UCSD-AML1 (cell line): ENCODE data around the gene RNF133.

ENCODE experiments used
- DNase-seq: peaks from one replicate; lab custom pipeline; 2025; ENCODE audit not compliant: unreplicated experiment; lab: John Stamatoyannopoulos, UW

Gene RNF133

GRCh38 chr7:122699017-122699416 is at the start of gene RNF133:
TSS of gene RNF133 (minus strand) at chr7:122699117. CDS start at chr7:122698918, 199 bp downstream.
- no peak for DNase-seq

GRCh38 chr7:122748195-122748594 is 49.3 kb upstream of the RNF133 start:
- no peak for DNase-seq

GRCh38 chr7:122746948-122747347 is 48.0 kb upstream of the RNF133 start:
- DNase-seq, result no peak

- DNase-seq, result no peak
These were observed 44.3 kb upstream of the RNF133 start for GRCh38 chr7:122743211-122743610.

- DNase-seq, result no peak
These were observed 40.0 kb upstream of the RNF133 start for GRCh38 chr7:122738947-122739346.

GRCh38 chr7:122736183-122736582 is 37.3 kb upstream of the RNF133 start:
- no peak for DNase-seq

GRCh38 chr7:122727759-122728158 is 28.8 kb upstream of the RNF133 start:
- DNase-seq, result no peak

GRCh38 chr7:122727354-122727753 is 28.4 kb upstream of the RNF133 start:
- no peak for DNase-seq

GRCh38 chr7:122726881-122727280 is 28.0 kb upstream of the RNF133 start:
- no peak for DNase-seq

GRCh38 chr7:122724366-122724765 is 25.4 kb upstream of the RNF133 start:
- DNase-seq, result no peak

GRCh38 chr7:122719010-122719578 is 20.2 kb upstream of the RNF133 start:
- DNase-seq, result no peak

- DNase-seq, result no peak
These were observed 18.6 kb upstream of the RNF133 start for GRCh38 chr7:122717356-122718089.

GRCh38 chr7:122715183-122715582 is 16.3 kb upstream of the RNF133 start:
- DNase-seq, result no peak

- no peak for DNase-seq
These were observed 12.0 kb upstream of the RNF133 start for GRCh38 chr7:122710916-122711315.

GRCh38 chr7:122709930-122710646 is 11.2 kb upstream of the RNF133 start:
- no peak for DNase-seq

GRCh38 chr7:122706836-122707235 is 7.9 kb upstream of the RNF133 start:
- no peak for DNase-seq

- DNase-seq, result no peak
These were observed 4.1 kb upstream of the RNF133 start, which contains the start of gene RNF148 for GRCh38 chr7:122702872-122703510. TSS of gene RNF148 (minus strand) at chr7:122702922. CDS start at chr7:122702750, 172 bp downstream.

- DNase-seq, result no peak
These were observed 3.1 kb downstream of the RNF133 start for GRCh38 chr7:122695816-122696215.

GRCh38 chr7:122694697-122695096 is 4.2 kb downstream of the RNF133 start:
- no peak for DNase-seq

GRCh38 chr7:122692769-122693309 is 6.1 kb downstream of the RNF133 start:
- DNase-seq, result no peak

- no peak for DNase-seq
These were observed 7.2 kb downstream of the RNF133 start for GRCh38 chr7:122691569-122692235.
